Neural progenitor cell (in vitro differentiated cells): ENCODE data around the gene ZBTB20.

ENCODE experiments used
- EZH2 ChIP-seq: fragments of 200-600 bp; sonication (generic); IDR thresholded peaks from 2 replicates; pipeline ENCODE4 v1.6.1; 2017; ENCODE audit warnings: antibody characterized with exemption, mild to moderate bottlenecking, moderate library complexity
- EZH2phosphoT487 ChIP-seq: fragments of 200-600 bp; sonication (generic); IDR thresholded peaks from 2 replicates; pipeline ENCODE4 v1.6.1; 2017; ENCODE audit warnings: antibody characterized with exemption

- TF ChIP-seq EZH2 = no peak
- no peak for TF ChIP-seq EZH2phosphoT487
These were observed 742.5 kb downstream of the ZBTB20 start for GRCh38 chr3:114404590-114404989.
